ENCODE measurements around the gene ATMIN.

- TF ChIP-seq EZH2 (IDR thresholded peaks at IDR 0.05; ENCODE audit: borderline replicate concordance, low read length) (no peak), CTCF (IDR thresholded peaks at IDR 0.05; ENCODE audit: low read length) (no peak)
These were observed 44.6 kb downstream of the ATMIN start for GRCh38 chr16:81080233-81080632.

All from OCI-LY1 (cell line).